CD14-positive monocyte (primary cell): ENCODE measurements around the gene ACOT7. TPM values are rescaled to one million over a fixed set of nuclear protein-coding genes. Genes with fewer than 3 reads are reported as not detected.

Experiments
- DNase-seq, 3 donors: peaks; one replicate each; pipeline ENCODE4 v3.0.0-alpha.2; 2011 to 2022
- H2AFZ ChIP-seq: 2 replicates; pipeline ENCODE4 v1.6.0; 2012; ENCODE audit warnings: mild to moderate bottlenecking, low read depth, low read length, inconsistent platforms; ENCODE audit not compliant: insufficient read depth, poor library complexity, severe bottlenecking
- H3K27ac ChIP-seq, 2 donors: 1 replicate in 1 of 2; 2 replicates in 1 of 2; pipeline ENCODE4 v1.5.1; 2012 to 2013; ENCODE audit warnings: low read length in 2 of 2, control low read depth in 1 of 2, inconsistent platforms in 1 of 2, low read depth in 1 of 2, mild to moderate bottlenecking in 1 of 2
- H3K27me3 ChIP-seq, 2 donors: one replicate each; pipeline versions ENCODE4 v1.6.0 to v1.6.1; 2011 to 2013; ENCODE audit warnings: low read length in 2 of 2; ENCODE audit not compliant: control insufficient read depth in 2 of 2, insufficient read depth in 2 of 2
- H3K36me3 ChIP-seq, 2 donors: replicated peaks in 1 of 2; 1 replicate in 1 of 2; 2 replicates in 1 of 2; pipeline versions ENCODE4 v1.5.1 to v1.6.1; 2012 to 2013; ENCODE audit warnings: low read length in 2 of 2, control low read depth in 1 of 2, inconsistent platforms in 1 of 2, mild to moderate bottlenecking in 1 of 2; ENCODE audit not compliant: insufficient read depth in 2 of 2, control insufficient read depth in 1 of 2
- H3K4me1 ChIP-seq, 2 donors: 1 replicate in 1 of 2; 2 replicates in 1 of 2; pipeline versions ENCODE4 v1.5.1 to v1.6.1; 2012 to 2013; ENCODE audit warnings: low read length in 2 of 2, control low read depth in 1 of 2, inconsistent platforms in 1 of 2, mild to moderate bottlenecking in 1 of 2, moderate library complexity in 1 of 2; ENCODE audit not compliant: insufficient read depth in 2 of 2, control insufficient read depth in 1 of 2
- H3K4me2 ChIP-seq: replicated peaks from 2 replicates; pipeline ENCODE3; 2012; ENCODE audit warnings: low read length, moderate library complexity, mild to moderate bottlenecking; ENCODE audit not compliant: poor library complexity, severe bottlenecking; ENCODE audit errors: extremely low read depth
- H3K4me3 ChIP-seq, 3 experiments: fragments of 200-600 bp in 1 of 3; sonication (generic) in 1 of 3; replicated peaks in 1 of 3; 1 replicate in 2 of 3; 2 replicates in 1 of 3; pipeline ENCODE4 v1.5.1; 2011 to 2013; ENCODE audit warnings: low read length in 3 of 3, mild to moderate bottlenecking in 3 of 3, control low read depth in 2 of 3, low read depth in 2 of 3, inconsistent platforms in 1 of 3, moderate library complexity in 1 of 3
- H3K79me2 ChIP-seq: 2 replicates; pipeline ENCODE4 v1.6.0; 2012; ENCODE audit warnings: mild to moderate bottlenecking, control low read depth, inconsistent platforms, low read length, moderate library complexity; ENCODE audit not compliant: insufficient read depth
- H3K9ac ChIP-seq: 2 replicates; pipeline ENCODE4 v1.6.0; 2017; ENCODE audit warnings: low read length, mild to moderate bottlenecking; ENCODE audit not compliant: insufficient read depth, poor library complexity, severe bottlenecking
- H3K9me3 ChIP-seq, 2 donors: replicated peaks in 1 of 2; 1 replicate in 1 of 2; 2 replicates in 1 of 2; pipeline versions ENCODE4 v1.5.1 to v1.6.1; 2012 to 2013; ENCODE audit warnings: low read length in 2 of 2, control low read depth in 1 of 2; ENCODE audit not compliant: control insufficient read depth in 1 of 2, insufficient read depth in 1 of 2
- H4K20me1 ChIP-seq: 2 replicates; pipeline ENCODE4 v1.6.0; 2012; ENCODE audit warnings: mild to moderate bottlenecking, low read length, control low read depth, moderate library complexity; ENCODE audit not compliant: insufficient read depth
- H3K27ac Mint-ChIP-seq, 7 donors: one replicate each; pipeline ENCODE4 v1.8.0; 2020; ENCODE audit warnings: mild to moderate bottlenecking in 7 of 7, mixed read lengths in 7 of 7, moderate library complexity in 6 of 7, inconsistent platforms in 2 of 7
- H3K27me3 Mint-ChIP-seq, 3 donors: one replicate each; pipeline ENCODE4 v1.8.0; 2021 to 2022; ENCODE audit warnings: low read depth in 3 of 3, mild to moderate bottlenecking in 3 of 3, mixed read lengths in 3 of 3, moderate library complexity in 3 of 3, inconsistent platforms in 1 of 3
- H3K36me3 Mint-ChIP-seq, 2 donors: one replicate each; pipeline ENCODE4 v1.8.0; 2020; ENCODE audit warnings: mixed read lengths in 2 of 2, inconsistent platforms in 1 of 2, mild to moderate bottlenecking in 1 of 2
- H3K4me1 Mint-ChIP-seq: one replicate; pipeline ENCODE4 v1.8.0; 2020; ENCODE audit warnings: mild to moderate bottlenecking, mixed read lengths
- H3K4me3 Mint-ChIP-seq, 2 donors: one replicate each; pipeline ENCODE4 v1.8.0; 2020; ENCODE audit warnings: mild to moderate bottlenecking in 2 of 2, mixed read lengths in 2 of 2, moderate library complexity in 1 of 2
- H3K9me3 Mint-ChIP-seq, 7 donors: one replicate each; pipeline ENCODE4 v1.8.0; 2020 to 2022; ENCODE audit warnings: mixed read lengths in 7 of 7, mild to moderate bottlenecking in 6 of 7, moderate library complexity in 6 of 7, inconsistent platforms in 2 of 7
- WGBS: methylation state at CpG from one replicate; pipeline ENCODE4 v1.1.5; 2013; ENCODE audit warnings: missing lambda C conversion rate; ENCODE audit not compliant: insufficient coverage; 5-methylcytosine and 5-hydroxymethylcytosine counted together
- intact Hi-C, 2 donors: fragments of 100-400 bp; cut with micrococcal nuclease; formaldehyde crosslinking; loops; one replicate each; pipeline versions ENCODE4 v1.15.0 to v1.15.1; 2023
- polyA plus RNA-seq, 3 donors: library from polyadenylated mRNA; depleted of rRNA in 1 of 3; unstranded in 2 of 3; stranded (reverse) in 1 of 3; fragments of 300-500 nt in 2 of 3; fragments of >200 nt in 1 of 3; fragmentation: Illumina TruSeq in 2 of 3; gene quantifications; 1 replicate in 2 of 3; 2 replicates in 1 of 3; pipeline ENCODE4 v1.2.3, GENCODE V29; 2012 to 2021
- TF ChIP-seq, protein P1 (sequence below): fragments of 200-600 bp; IDR thresholded peaks from one replicate; pipeline ENCODE4 v1.8.0; 2022; ENCODE audit warnings: antibody characterized with exemption, mild to moderate bottlenecking

Gene ACOT7
- polyA plus RNA-seq, 3 donors = 0.63 to 4.3 (median 1.4) TPM

DNA sequence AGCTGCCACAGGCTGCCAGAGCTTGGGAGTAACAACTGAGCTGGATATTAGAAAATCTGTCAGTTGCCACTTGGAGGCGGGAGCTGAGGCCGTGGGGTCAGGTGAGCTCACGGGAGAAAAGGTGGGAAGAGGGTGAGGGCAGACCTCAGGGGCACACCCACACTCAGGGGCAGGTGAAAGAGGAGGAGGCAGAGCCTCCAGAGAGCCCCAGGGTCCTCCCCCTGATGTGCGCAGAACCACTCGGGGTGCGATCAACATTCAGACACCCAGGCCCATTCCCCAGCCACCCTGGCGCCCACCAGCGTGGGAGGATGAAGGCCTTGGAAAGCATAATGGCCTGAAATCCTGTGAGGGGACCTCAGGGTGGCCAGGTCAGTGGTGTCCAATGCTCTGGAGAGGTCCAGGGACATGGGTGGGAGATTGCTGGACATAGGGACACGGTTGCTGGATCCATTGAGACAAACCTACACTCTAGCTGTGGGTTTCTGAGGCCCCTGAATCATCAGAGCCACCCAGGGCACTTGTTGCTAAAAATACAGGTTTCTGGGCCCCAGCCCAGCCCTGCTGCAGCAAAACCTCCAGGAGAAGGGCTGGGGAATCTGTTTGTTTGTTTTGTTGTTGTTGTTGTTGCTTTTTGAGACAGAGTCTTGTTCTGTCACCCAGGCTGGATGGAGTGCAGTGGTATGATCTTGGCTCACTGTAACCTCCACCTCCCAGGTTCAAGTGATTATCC, 83.3 kb downstream of the ACOT7 start:
- H3K27me3 Mint-ChIP-seq = peaks cover 0 to 7% (median 4%) of the 10 kb centered on the region in 3 donors
- peaks cover 4 to 18% of the 10 kb centered on the region in 2 donors for H3K36me3 Mint-ChIP-seq
- H3K27me3 ChIP-seq = no peaks in the 10 kb centered on the region
- peaks cover 33 to 42% (median 35%) of the 10 kb centered on the region in 7 donors for H3K9me3 Mint-ChIP-seq
- 100% methylated on average over 2 of the region's 9 CpGs for WGBS
- H3K27ac Mint-ChIP-seq = peak overlapping the region in 1 of 7 donors; percentile 2
- no peaks in the 10 kb centered on the region for H3K4me1 Mint-ChIP-seq
- H3K4me3 Mint-ChIP-seq = no peak overlapping the region
- intact Hi-C loops = no loop called here
- TF ChIP-seq, protein P1, sequence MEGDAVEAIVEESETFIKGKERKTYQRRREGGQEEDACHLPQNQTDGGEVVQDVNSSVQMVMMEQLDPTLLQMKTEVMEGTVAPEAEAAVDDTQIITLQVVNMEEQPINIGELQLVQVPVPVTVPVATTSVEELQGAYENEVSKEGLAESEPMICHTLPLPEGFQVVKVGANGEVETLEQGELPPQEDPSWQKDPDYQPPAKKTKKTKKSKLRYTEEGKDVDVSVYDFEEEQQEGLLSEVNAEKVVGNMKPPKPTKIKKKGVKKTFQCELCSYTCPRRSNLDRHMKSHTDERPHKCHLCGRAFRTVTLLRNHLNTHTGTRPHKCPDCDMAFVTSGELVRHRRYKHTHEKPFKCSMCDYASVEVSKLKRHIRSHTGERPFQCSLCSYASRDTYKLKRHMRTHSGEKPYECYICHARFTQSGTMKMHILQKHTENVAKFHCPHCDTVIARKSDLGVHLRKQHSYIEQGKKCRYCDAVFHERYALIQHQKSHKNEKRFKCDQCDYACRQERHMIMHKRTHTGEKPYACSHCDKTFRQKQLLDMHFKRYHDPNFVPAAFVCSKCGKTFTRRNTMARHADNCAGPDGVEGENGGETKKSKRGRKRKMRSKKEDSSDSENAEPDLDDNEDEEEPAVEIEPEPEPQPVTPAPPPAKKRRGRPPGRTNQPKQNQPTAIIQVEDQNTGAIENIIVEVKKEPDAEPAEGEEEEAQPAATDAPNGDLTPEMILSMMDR = no peak
- no peaks in the 10 kb centered on the region for H3K36me3 ChIP-seq
- no peaks in the 10 kb centered on the region for H4K20me1 ChIP-seq
- H2AFZ ChIP-seq = no peak overlapping the region
- H3K9ac ChIP-seq = no peak overlapping the region
- peaks cover 34 to 37% of the 10 kb centered on the region in 2 donors for H3K9me3 ChIP-seq
- H3K79me2 ChIP-seq = no peaks in the 10 kb centered on the region
- no peaks in the 10 kb centered on the region for H3K4me1 ChIP-seq
- no peak overlapping the region for H3K4me2 ChIP-seq
- no peak overlapping the region for H3K4me3 ChIP-seq
- no peak for DNase-seq
- no peak overlapping the region for H3K27ac ChIP-seq

DNA sequence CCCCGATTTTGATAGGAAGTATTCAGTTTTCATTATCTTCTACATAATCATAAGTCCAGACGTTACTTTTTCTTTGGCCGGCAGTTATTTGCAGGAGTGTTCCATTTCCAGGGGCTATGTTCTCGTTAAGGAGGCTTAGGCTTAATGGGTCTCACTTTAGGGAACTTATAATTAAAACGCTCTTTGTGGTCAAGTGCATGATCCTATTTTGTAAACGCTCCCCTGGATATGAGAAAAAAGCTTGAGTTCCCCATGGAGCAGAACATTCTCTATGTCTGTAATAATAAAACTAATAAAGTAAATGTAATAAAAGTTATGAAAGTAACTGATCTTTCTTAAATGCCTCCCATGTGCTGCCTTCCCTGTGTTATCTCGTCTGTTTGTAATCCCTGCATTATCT, 84.0 kb downstream of the ACOT7 start:
- no peak overlapping the region for H3K4me2 ChIP-seq
- no peaks in the 10 kb centered on the region for H3K4me1 ChIP-seq
- no peak overlapping the region for H3K27ac ChIP-seq
- no peak overlapping the region for H3K9ac ChIP-seq
- intact Hi-C loops = no loop called here
- no peaks in the 10 kb centered on the region for H3K4me1 Mint-ChIP-seq
- no peaks in the 10 kb centered on the region for H3K36me3 ChIP-seq
- WGBS = 83% methylated on average over 1 of the region's 7 CpGs
- no peaks in the 10 kb centered on the region for H3K27me3 ChIP-seq
- H3K36me3 Mint-ChIP-seq = peaks cover 4 to 18% of the 10 kb centered on the region in 2 donors
- no peak overlapping the region for H2AFZ ChIP-seq
- no peak overlapping the region for H3K27ac Mint-ChIP-seq
- TF ChIP-seq, protein P1 = no peak
- DNase-seq = no peak
- H3K4me3 Mint-ChIP-seq = peak overlapping the region in 1 of 2 donors; percentile 48
- peaks cover 34 to 37% of the 10 kb centered on the region in 2 donors for H3K9me3 ChIP-seq
- peaks cover 33 to 42% (median 35%) of the 10 kb centered on the region in 7 donors for H3K9me3 Mint-ChIP-seq
- H3K4me3 ChIP-seq = no peak overlapping the region
- H3K79me2 ChIP-seq = no peaks in the 10 kb centered on the region
- H3K27me3 Mint-ChIP-seq = peaks cover 0 to 7% (median 4%) of the 10 kb centered on the region in 3 donors
- H4K20me1 ChIP-seq = no peaks in the 10 kb centered on the region
